Measurements from ENCODE around the gene FDXACB1. TPM values are rescaled to one million over a fixed set of nuclear protein-coding genes. Genes with fewer than 3 reads are reported as not detected.

Gene FDXACB1
- total RNA-seq, 2 experiments from 2014 or later, result 5.9 to 6.0 TPM

- CTCF ChIA-PET, result interaction anchor here (0.9 to 1.3 kb wide), 3 partner anchors 9 to 64 kb away, joined by 3 to 5 read pairs (median 3); no protein-coding TSS in a partner anchor
- DNase-seq (no peak), ATAC-seq (no peak)
- POLR2A ChIA-PET, result no interaction called here
- Mint-ChIP-seq H3K4me3 (no peak overlapping the region), H3K27me3 (peaks cover 19% of the 10 kb centered on the region), H3K27ac (no peak overlapping the region), H3K9me3 (ENCODE audit: low read depth) (no peaks in the 10 kb centered on the region), H3K36me3 (ENCODE audit: low read depth) (no peaks in the 10 kb centered on the region), H3K4me1 (no peaks in the 10 kb centered on the region)
- intact Hi-C loops (cut with DNase I, micrococcal nuclease), result no loop called here
These were observed 38.8 kb upstream of the FDXACB1 start for GRCh38 chr11:111917788-111918187.

DNA sequence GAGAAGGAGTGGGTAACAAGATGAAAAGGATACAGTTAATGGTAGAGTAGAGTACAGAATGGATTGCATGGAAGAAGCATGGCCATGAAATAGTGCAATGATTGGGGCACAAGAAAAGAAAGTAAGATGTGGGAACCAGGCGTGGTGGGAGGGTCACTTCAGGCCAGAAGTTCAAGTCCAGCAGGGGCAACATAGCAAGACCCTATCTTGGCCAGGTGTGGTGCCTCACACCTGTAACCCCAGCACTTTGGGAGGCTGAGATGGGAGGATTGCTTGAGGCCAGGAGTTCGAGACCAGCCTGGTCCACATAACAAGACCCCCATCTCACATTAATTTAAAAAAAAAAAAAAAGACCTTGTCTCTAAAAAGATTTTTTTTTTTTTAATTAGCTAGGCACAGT lies 38.3 kb upstream of the FDXACB1 start:
- Mint-ChIP-seq H3K4me1 (no peaks in the 10 kb centered on the region), H3K9me3 (ENCODE audit: low read depth) (no peaks in the 10 kb centered on the region), H3K4me3 (no peak overlapping the region), H3K27me3 (peaks cover 19% of the 10 kb centered on the region), H3K36me3 (ENCODE audit: low read depth) (no peaks in the 10 kb centered on the region), H3K27ac (no peak overlapping the region)
- intact Hi-C loops (cut with DNase I, micrococcal nuclease), result no loop called here
- DNase-seq (no peak), ATAC-seq (no peak)
- POLR2A ChIA-PET, result no interaction called here
- CTCF ChIA-PET, result interaction anchor here (0.9 to 1.3 kb wide), 3 partner anchors 10 to 65 kb away, joined by 3 to 5 read pairs (median 3); no protein-coding TSS in a partner anchor

DNA sequence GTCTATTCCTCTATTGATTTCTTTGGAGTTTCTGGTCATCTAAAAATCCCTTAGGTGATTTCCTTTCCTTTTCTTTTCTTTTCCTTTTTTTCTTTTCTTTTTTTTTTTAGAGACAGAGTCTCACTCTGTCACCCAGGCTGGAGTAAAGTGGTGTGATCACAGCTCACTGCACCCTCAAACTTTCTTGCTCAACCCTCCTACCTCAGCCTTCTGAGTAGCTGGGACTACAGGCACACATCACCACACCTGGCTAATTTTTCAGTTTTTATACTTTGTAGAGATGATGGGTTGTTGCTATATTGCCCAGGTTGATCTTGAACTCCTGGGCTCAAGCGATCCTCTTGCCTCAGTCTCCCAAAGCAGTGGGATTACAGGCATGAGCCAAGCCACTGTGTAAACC lies 37.8 kb upstream of the FDXACB1 start:
- Mint-ChIP-seq H3K4me1 (no peaks in the 10 kb centered on the region), H3K9me3 (ENCODE audit: low read depth) (no peaks in the 10 kb centered on the region), H3K27ac (no peak overlapping the region), H3K4me3 (no peak overlapping the region), H3K27me3 (peaks cover 25% of the 10 kb centered on the region), H3K36me3 (ENCODE audit: low read depth) (no peaks in the 10 kb centered on the region)
- no peak for ATAC-seq
- ChIA-PET POLR2A (no interaction called here), CTCF (interaction anchor here (0.9 to 1.1 kb wide), 2 partner anchors 10 to 65 kb away, joined by 3 to 5 read pairs; no protein-coding TSS in a partner anchor)
- no peak for DNase-seq
- intact Hi-C loops (cut with DNase I, micrococcal nuclease), result no loop called here

- ATAC-seq, result no peak
- POLR2A ChIA-PET, result no interaction called here
- Mint-ChIP-seq H3K9me3 (ENCODE audit: low read depth) (no peaks in the 10 kb centered on the region), H3K27ac (no peak overlapping the region), H3K4me1 (no peaks in the 10 kb centered on the region), H3K27me3 (peaks cover 34% of the 10 kb centered on the region), H3K4me3 (no peak overlapping the region), H3K36me3 (ENCODE audit: low read depth) (no peaks in the 10 kb centered on the region)
- CTCF ChIA-PET, result interaction anchor here (1.1 kb wide), 1 partner anchor 12 kb away, joined by 4 read pairs; no protein-coding TSS in a partner anchor
- intact Hi-C loops (cut with DNase I, micrococcal nuclease), result no loop called here
- DNase-seq, result no peak
These were observed 35.0 kb upstream of the FDXACB1 start for GRCh38 chr11:111913997-111914396.

- intact Hi-C loops (cut with DNase I, micrococcal nuclease), result no loop called here
- H3K27me3 Mint-ChIP-seq, result peaks cover 34% of the 10 kb centered on the region
- H3K4me1 Mint-ChIP-seq, result no peaks in the 10 kb centered on the region
- no peak for ATAC-seq
- H3K36me3 Mint-ChIP-seq (ENCODE audit: low read depth), result no peaks in the 10 kb centered on the region
- H3K9me3 Mint-ChIP-seq (ENCODE audit: low read depth), result no peaks in the 10 kb centered on the region
- no peak overlapping the region for H3K27ac Mint-ChIP-seq
- no peak overlapping the region for H3K4me3 Mint-ChIP-seq
- POLR2A ChIA-PET, result no interaction called here
- DNase-seq, result no peak
- CTCF ChIA-PET, result interaction anchor here (1.1 kb wide), 1 partner anchor 11 kb away, joined by 4 read pairs; no protein-coding TSS in a partner anchor
These were observed 34.3 kb upstream of the FDXACB1 start for GRCh38 chr11:111913031-111913861.

DNA sequence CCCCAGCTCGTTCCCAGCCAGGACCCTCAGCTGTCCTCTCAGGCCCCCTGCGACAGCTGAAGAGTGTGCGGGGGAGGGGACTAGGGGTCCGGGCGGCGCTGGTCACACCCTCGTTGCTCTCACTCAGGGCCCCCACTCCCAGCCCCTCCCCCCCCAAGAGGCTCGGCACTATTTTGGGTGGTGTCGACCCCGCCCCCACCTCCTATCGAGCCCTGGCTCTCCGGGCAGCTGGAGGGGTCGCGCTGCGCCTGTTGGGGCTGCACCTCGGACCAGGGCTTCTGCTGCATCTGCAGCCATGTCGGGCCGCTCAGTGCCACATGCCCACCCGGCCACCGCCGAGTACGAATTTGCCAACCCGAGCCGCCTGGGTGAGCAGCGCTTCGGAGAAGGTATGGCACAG lies 33.6 kb upstream of the FDXACB1 start, which contains the start of gene HSPB2:
Gene HSPB2 (plus strand): TSS at position 200 of the 400 bp plus-strand sequence. CDS start 96 bp downstream, at position 296.
- no peak for DNase-seq
- H3K27ac Mint-ChIP-seq, result no peak within 1 kb of the TSS
- intact Hi-C loops (cut with DNase I, micrococcal nuclease), result no loop called here

GRCh38 chr11:111911563-111912401 lies 32.8 kb upstream of the FDXACB1 start, which contains the start of gene CRYAB:
Gene CRYAB, minus strand, starts transcription at chr11:111911770. Its CDS starts 46 bp downstream, at chr11:111911724.
- ATAC-seq, result no peak
- ChIA-PET POLR2A (no interaction called here), CTCF (interaction anchor here (0.5 to 1.1 kb wide), 3 partner anchors 21 to 142 kb away, joined by 3 read pairs; no protein-coding TSS in a partner anchor)
- no peak within 1 kb of the TSS for H3K4me3 Mint-ChIP-seq
- H3K9me3 Mint-ChIP-seq (ENCODE audit: low read depth), result no peaks in the 10 kb centered on the region
- peaks cover 34% of the 10 kb centered on the region for H3K27me3 Mint-ChIP-seq
- intact Hi-C loops (cut with DNase I, micrococcal nuclease), result no loop called here
- H3K36me3 Mint-ChIP-seq (ENCODE audit: low read depth), result no peaks in the 10 kb centered on the region
- H3K27ac Mint-ChIP-seq, result no peak within 1 kb of the TSS
- no peak for DNase-seq
- H3K4me1 Mint-ChIP-seq, result no peaks in the 10 kb centered on the region

More for the DNA sequence above, 33.6 kb upstream of the FDXACB1 start, which contains the start of gene HSPB2:
- POLR2A ChIA-PET, result no interaction called here
- Mint-ChIP-seq H3K36me3 (ENCODE audit: low read depth) (no peaks in the 10 kb centered on the region), H3K27me3 (peaks cover 34% of the 10 kb centered on the region), H3K4me3 (no peak within 1 kb of the TSS), H3K9me3 (ENCODE audit: low read depth) (no peaks in the 10 kb centered on the region), H3K4me1 (no peaks in the 10 kb centered on the region)
- no peak for ATAC-seq
- CTCF ChIA-PET, result no interaction called here

GRCh38 chr11:111910676-111911562 lies 32.0 kb upstream of the FDXACB1 start:
- Mint-ChIP-seq H3K9me3 (ENCODE audit: low read depth) (no peaks in the 10 kb centered on the region), H3K36me3 (ENCODE audit: low read depth) (no peaks in the 10 kb centered on the region), H3K27ac (no peak overlapping the region), H3K27me3 (peaks cover 28% of the 10 kb centered on the region), H3K4me1 (no peaks in the 10 kb centered on the region), H3K4me3 (no peak overlapping the region)
- intact Hi-C loops (cut with DNase I, micrococcal nuclease), result no loop called here
- DNase-seq (no peak), ATAC-seq (no peak)
- CTCF ChIA-PET, result interaction anchor here (0.6 to 1.1 kb wide), 3 partner anchors 22 to 389 kb away, joined by 3 read pairs; no protein-coding TSS in a partner anchor
- POLR2A ChIA-PET, result no interaction called here

DNA sequence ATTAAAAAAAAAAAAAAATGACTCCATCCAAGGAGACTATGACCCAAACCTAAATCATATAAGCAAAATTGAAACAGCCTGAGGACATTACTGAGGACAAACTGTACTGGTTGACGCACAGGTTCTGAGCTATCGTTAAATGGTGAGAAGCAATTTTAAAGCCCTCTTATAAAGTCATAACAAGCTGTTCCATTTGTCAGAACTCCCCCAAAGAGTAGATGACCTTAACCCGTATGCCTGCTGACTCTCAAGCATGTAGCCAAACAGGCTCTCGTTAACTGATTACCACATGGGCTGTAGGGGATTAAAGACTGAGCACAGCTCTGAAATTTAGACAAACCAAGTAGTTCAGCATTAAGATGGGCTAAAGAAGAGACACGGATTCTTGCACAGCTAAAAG lies 30.4 kb upstream of the FDXACB1 start:
- Mint-ChIP-seq H3K4me1 (no peaks in the 10 kb centered on the region), H3K9me3 (ENCODE audit: low read depth) (peaks cover 4% of the 10 kb centered on the region), H3K27ac (no peak overlapping the region), H3K4me3 (no peak overlapping the region), H3K36me3 (ENCODE audit: low read depth) (peaks cover 2% of the 10 kb centered on the region), H3K27me3 (peaks cover 24% of the 10 kb centered on the region)
- intact Hi-C loops (cut with DNase I, micrococcal nuclease), result no loop called here
- no peak for ATAC-seq
- POLR2A ChIA-PET, result no interaction called here
- CTCF ChIA-PET, result interaction anchor here (1.0 kb wide), 1 partner anchor 39 kb away, joined by 3 read pairs; no protein-coding TSS in a partner anchor
- DNase-seq, result no peak

GRCh38 chr11:111908639-111909305 lies 29.8 kb upstream of the FDXACB1 start:
- DNase-seq, result no peak
- Mint-ChIP-seq H3K27me3 (peaks cover 19% of the 10 kb centered on the region), H3K4me3 (no peak overlapping the region), H3K4me1 (no peaks in the 10 kb centered on the region), H3K36me3 (ENCODE audit: low read depth) (peaks cover 2% of the 10 kb centered on the region), H3K9me3 (ENCODE audit: low read depth) (peaks cover 4% of the 10 kb centered on the region), H3K27ac (no peak overlapping the region)
- ChIA-PET CTCF (interaction anchor here (1.0 kb wide), 1 partner anchor 38 kb away, joined by 3 read pairs; no protein-coding TSS in a partner anchor), POLR2A (interaction anchor here (0.6 kb wide), 1 partner anchor 115 kb away, joined by 11 read pairs; no protein-coding TSS in a partner anchor)
- intact Hi-C loops (cut with DNase I, micrococcal nuclease), result no loop called here
- no peak for ATAC-seq
